Endodermal cell (in vitro differentiated cells): ENCODE results near the gene RXFP1. TPM values are rescaled to one million over a fixed set of nuclear protein-coding genes. Genes with fewer than 3 reads are reported as not detected.

Source experiments
- DNase-seq: peaks from one replicate; pipeline ENCODE4 v3.0.0-alpha.2; 2017
- H3K27ac ChIP-seq: 2 replicates; pipeline ENCODE4 v1.5.1; 2013; ENCODE audit warnings: mild to moderate bottlenecking, low read depth, low read length, moderate library complexity
- H3K27me3 ChIP-seq: 2 replicates; pipeline ENCODE4 v1.6.1; 2013; ENCODE audit warnings: mild to moderate bottlenecking, low read length, moderate library complexity; ENCODE audit not compliant: insufficient read depth, control insufficient read depth, poor library complexity, severe bottlenecking
- H3K36me3 ChIP-seq: 2 replicates; pipeline ENCODE4 v1.7.0; 2013; ENCODE audit warnings: mild to moderate bottlenecking, low read length, moderate library complexity; ENCODE audit not compliant: control insufficient read depth, insufficient read depth
- H3K4me1 ChIP-seq: one replicate; pipeline ENCODE4 v1.7.0; 2013; ENCODE audit warnings: low read length; ENCODE audit not compliant: control insufficient read depth, insufficient read depth
- H3K4me3 ChIP-seq: 2 replicates; pipeline ENCODE4 v1.5.1; 2013; ENCODE audit warnings: mild to moderate bottlenecking, low read length, moderate library complexity
- H3K9ac ChIP-seq: 2 replicates; pipeline ENCODE4 v1.6.1; 2013; ENCODE audit warnings: mild to moderate bottlenecking, low read length, moderate library complexity; ENCODE audit not compliant: poor library complexity, severe bottlenecking; ENCODE audit errors: extremely low read depth
- H3K9me3 ChIP-seq: 2 replicates; pipeline ENCODE4 v1.6.1; 2013; ENCODE audit warnings: mild to moderate bottlenecking, low read length, moderate library complexity; ENCODE audit not compliant: control insufficient read depth
- H3K27ac Mint-ChIP-seq: 2 replicates; pipeline ENCODE4 v1.8.0; 2020; ENCODE audit warnings: mixed read lengths
- H3K27me3 Mint-ChIP-seq: 2 replicates; pipeline ENCODE4 v1.8.0; 2021; ENCODE audit warnings: mild to moderate bottlenecking, mixed read lengths; ENCODE audit not compliant: insufficient read depth
- H3K36me3 Mint-ChIP-seq: 2 replicates; pipeline ENCODE4 v1.8.0; 2020; ENCODE audit warnings: low read depth, mixed read lengths
- H3K4me1 Mint-ChIP-seq: 2 replicates; pipeline ENCODE4 v1.8.0; 2020; ENCODE audit warnings: mixed read lengths
- H3K4me3 Mint-ChIP-seq: 2 replicates; pipeline ENCODE4 v1.8.0; 2020; ENCODE audit warnings: mild to moderate bottlenecking, moderate library complexity, mixed read lengths
- H3K9me3 Mint-ChIP-seq: 2 replicates; pipeline ENCODE4 v1.8.0; 2020; ENCODE audit warnings: mild to moderate bottlenecking, mixed read lengths
- WGBS, 2 experiments: methylation state at CpG; one replicate each; pipeline versions ENCODE4 v1.1.5 to v1.1.7; 2013; ENCODE audit warnings: missing lambda C conversion rate in 2 of 2, mixed read lengths in 1 of 2; ENCODE audit not compliant: insufficient coverage in 1 of 2, insufficient read length in 1 of 2; 5-methylcytosine and 5-hydroxymethylcytosine counted together
- total RNA-seq, 2 donors: library from RNA; stranded (reverse); fragmentation: NEBNext Ultra II Directional in 1 of 2; extraction: Animal tissue kit (Norgen Biotek cat#: 25700) in 1 of 2; gene quantifications; 2 replicates in 1 of 2; 3 replicates in 1 of 2; pipeline ENCODE4 v1.2.1, GENCODE V29; 2021
- TF ChIP-seq, protein P1 (sequence below): fragments of 200-600 bp; sonication (generic); conservative IDR thresholded peaks from 2 replicates; pipeline ENCODE4 v1.5.0; 2021; ENCODE audit warnings: antibody characterized with exemption, mild to moderate bottlenecking

RXFP1 gene
- total RNA-seq, 2 donors from 2014 or later = not detected

DNA sequence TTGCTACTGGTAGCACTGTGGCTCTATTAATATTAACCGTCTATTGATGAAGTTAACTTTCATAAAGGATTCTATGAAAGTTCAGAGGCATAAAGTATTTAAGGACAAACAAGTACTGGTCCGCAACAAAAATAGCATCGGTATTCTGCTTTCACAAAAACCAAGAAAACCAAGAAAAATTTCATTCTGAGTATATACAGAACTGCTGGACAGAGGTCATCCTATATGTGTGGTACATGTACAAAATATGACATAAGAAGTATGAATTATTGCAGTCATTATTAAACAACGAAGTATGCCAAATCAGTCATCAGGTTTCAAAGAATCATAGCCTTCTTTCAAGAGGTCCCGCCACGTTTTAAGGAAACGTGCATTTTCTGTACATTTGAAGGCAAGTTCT lies 147.6 kb downstream of the RXFP1 start:
- Histone ChIP-seq H3K36me3 (peaks cover 23% of the 10 kb centered on the region), H3K4me3 (no peak overlapping the region), H3K9ac (no peak overlapping the region), H3K27me3 (no peaks in the 10 kb centered on the region), H3K27ac (no peak overlapping the region), H3K4me1 (no peaks in the 10 kb centered on the region), H3K9me3 (no peaks in the 10 kb centered on the region)
- 95 to 98% methylated on average over 6 to 7 of the region's 7 CpGs for WGBS, 2 experiments
- H3K4me1 Mint-ChIP-seq = peaks cover 12% of the 10 kb centered on the region
- H3K36me3 Mint-ChIP-seq = peaks cover 16% of the 10 kb centered on the region
- no peaks in the 10 kb centered on the region for H3K27me3 Mint-ChIP-seq
- TF ChIP-seq, protein P1, sequence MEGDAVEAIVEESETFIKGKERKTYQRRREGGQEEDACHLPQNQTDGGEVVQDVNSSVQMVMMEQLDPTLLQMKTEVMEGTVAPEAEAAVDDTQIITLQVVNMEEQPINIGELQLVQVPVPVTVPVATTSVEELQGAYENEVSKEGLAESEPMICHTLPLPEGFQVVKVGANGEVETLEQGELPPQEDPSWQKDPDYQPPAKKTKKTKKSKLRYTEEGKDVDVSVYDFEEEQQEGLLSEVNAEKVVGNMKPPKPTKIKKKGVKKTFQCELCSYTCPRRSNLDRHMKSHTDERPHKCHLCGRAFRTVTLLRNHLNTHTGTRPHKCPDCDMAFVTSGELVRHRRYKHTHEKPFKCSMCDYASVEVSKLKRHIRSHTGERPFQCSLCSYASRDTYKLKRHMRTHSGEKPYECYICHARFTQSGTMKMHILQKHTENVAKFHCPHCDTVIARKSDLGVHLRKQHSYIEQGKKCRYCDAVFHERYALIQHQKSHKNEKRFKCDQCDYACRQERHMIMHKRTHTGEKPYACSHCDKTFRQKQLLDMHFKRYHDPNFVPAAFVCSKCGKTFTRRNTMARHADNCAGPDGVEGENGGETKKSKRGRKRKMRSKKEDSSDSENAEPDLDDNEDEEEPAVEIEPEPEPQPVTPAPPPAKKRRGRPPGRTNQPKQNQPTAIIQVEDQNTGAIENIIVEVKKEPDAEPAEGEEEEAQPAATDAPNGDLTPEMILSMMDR = no peak
- no peaks in the 10 kb centered on the region for H3K9me3 Mint-ChIP-seq
- H3K27ac Mint-ChIP-seq = no peak overlapping the region
- no peak for DNase-seq
- no peak overlapping the region for H3K4me3 Mint-ChIP-seq

DNA sequence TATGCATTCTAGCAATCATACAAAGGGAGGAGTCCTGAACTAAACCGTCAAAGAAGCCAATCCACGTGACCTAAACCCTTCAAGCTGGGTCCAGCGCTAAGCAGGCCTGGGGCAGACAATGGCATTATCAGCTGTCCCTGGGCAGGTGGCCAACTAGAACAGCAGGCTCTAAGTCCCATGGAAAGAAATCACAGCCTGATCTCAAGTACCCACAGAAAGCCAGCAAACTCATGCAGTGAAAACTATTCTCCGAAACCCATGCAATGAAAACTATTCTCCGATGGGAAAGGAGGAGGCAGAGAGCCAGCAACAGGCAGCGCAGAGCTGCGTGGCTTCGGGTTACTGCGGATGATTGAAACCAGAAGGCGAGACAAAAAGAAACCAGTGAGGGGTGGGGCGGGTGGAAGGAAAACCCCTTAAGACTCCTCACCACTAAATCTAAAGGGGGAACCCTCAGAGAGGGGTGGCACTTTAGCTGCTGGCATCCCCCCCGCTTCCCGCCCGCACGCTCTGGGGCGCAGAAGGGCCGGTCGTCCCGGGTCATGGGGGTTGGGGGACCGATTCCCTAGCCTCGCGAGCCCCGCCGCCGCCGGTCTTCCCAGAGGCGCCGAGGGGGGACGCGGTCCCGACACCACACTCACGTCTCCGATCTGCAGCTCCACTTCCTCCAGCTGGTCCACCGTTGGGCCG lies 149.4 kb downstream of the RXFP1 start:
- H3K9me3 Mint-ChIP-seq = no peaks in the 10 kb centered on the region
- Histone ChIP-seq H3K9ac (peak overlapping the region; percentile 76), H3K4me3 (peak overlapping the region; percentile 93), H3K9me3 (no peaks in the 10 kb centered on the region), H3K4me1 (no peaks in the 10 kb centered on the region), H3K36me3 (peaks cover 23% of the 10 kb centered on the region), H3K27me3 (no peaks in the 10 kb centered on the region), H3K27ac (peak overlapping the region; percentile 95)
- DNase-seq = peak; percentile 87
- H3K36me3 Mint-ChIP-seq = peaks cover 4% of the 10 kb centered on the region
- peak overlapping the region; percentile 82 for H3K4me3 Mint-ChIP-seq
- TF ChIP-seq, protein P1 = no peak
- peak overlapping the region; percentile 96 for H3K27ac Mint-ChIP-seq
- H3K27me3 Mint-ChIP-seq = no peaks in the 10 kb centered on the region
- H3K4me1 Mint-ChIP-seq = peaks cover 12% of the 10 kb centered on the region
- whole genome bisulfite sequencing, 2 experiments = 0% methylated on average over 7 to 35 of the region's 35 CpGs

DNA sequence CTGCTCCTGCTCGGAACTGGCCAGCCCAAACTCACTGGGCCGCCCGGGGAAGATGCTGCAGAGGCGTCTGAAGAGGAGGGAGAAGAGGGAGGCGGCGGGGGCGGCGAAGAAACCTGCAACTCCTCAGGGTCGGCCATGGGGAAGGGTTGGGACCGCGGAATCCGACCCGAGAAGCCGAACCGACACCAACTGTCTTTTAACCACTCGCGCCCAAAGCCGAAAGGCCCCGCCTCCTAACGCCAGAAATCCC lies 149.9 kb downstream of the RXFP1 start, which contains the start of gene C4orf46:
Gene C4orf46 (minus strand): TSS at position 223 of the 250 bp plus-strand sequence. CDS start 86 bp downstream, at position 137.
- peaks cover 2% of the 10 kb centered on the region for H3K36me3 Mint-ChIP-seq
- Histone ChIP-seq H3K36me3 (peaks cover 18% of the 10 kb centered on the region), H3K9ac (peak within 1 kb of the TSS; percentile 76), H3K4me3 (peak within 1 kb of the TSS; percentile 93), H3K4me1 (no peaks in the 10 kb centered on the region), H3K9me3 (no peaks in the 10 kb centered on the region), H3K27ac (peak within 1 kb of the TSS; percentile 95), H3K27me3 (no peaks in the 10 kb centered on the region)
- 0% methylated on average over 3 to 20 of the region's 20 CpGs for WGBS, 2 experiments
- TF ChIP-seq, protein P1 = no peak
- H3K4me1 Mint-ChIP-seq = peaks cover 12% of the 10 kb centered on the region
- H3K27me3 Mint-ChIP-seq = no peaks in the 10 kb centered on the region
- H3K4me3 Mint-ChIP-seq = peak within 1 kb of the TSS; percentile 82
- no peaks in the 10 kb centered on the region for H3K9me3 Mint-ChIP-seq
- H3K27ac Mint-ChIP-seq = peak within 1 kb of the TSS; percentile 96
- no peak for DNase-seq
